K562 (cell line): ENCODE measurements around the gene ITGA7. TPM values are rescaled to one million over a fixed set of nuclear protein-coding genes. Genes with fewer than 3 reads are reported as not detected.

Experiments used
- BCL6 ChIP-seq: fragments of 250-450 bp; sonication (Bioruptor Pico); IDR thresholded peaks from 2 replicates; pipeline ENCODE4 v1.4.0; 2020
- MITF ChIP-seq: IDR thresholded peaks from 2 replicates; pipeline ENCODE4 v1.6.1; 2014; ENCODE audit warnings: antibody characterized with exemption
- POLR2A ChIP-seq: fragments of 450-650 bp; conservative IDR thresholded peaks from 2 replicates; pipeline ENCODE4 v1.6.1; 2016
- RB1 ChIP-seq: fragments of 450-650 bp; IDR thresholded peaks from 2 replicates; pipeline ENCODE4 v1.6.1; 2017; ENCODE audit warnings: low read depth, mild to moderate bottlenecking
- RUNX1 ChIP-seq: sonication (generic); IDR thresholded peaks from 2 replicates; pipeline ENCODE4 v1.6.1; 2016; ENCODE audit warnings: antibody characterized with exemption, low read depth
- ZEB2 ChIP-seq: fragments of 450-650 bp; IDR thresholded peaks from 2 replicates; pipeline ENCODE4 v1.6.1; 2016
- ZFP30 ChIP-seq: fragments of 250-450 bp; sonication (Bioruptor Pico); IDR thresholded peaks from 2 replicates; pipeline ENCODE4 v1.8.0; 2022; ENCODE audit warnings: moderate library complexity, mild to moderate bottlenecking, inconsistent platforms, borderline replicate concordance
- ZNF124 ChIP-seq: sonication (generic); formaldehyde crosslinking; IDR thresholded peaks from 2 replicates; pipeline ENCODE4 v1.8.1; 2022; ENCODE audit warnings: missing genetic modification reagents
- ZNF274 ChIP-seq: IDR thresholded peaks from 2 replicates; pipeline ENCODE4 v1.6.1; 2011; ENCODE audit warnings: low read depth, mild to moderate bottlenecking, low read length, moderate library complexity, borderline replicate concordance
- ZNF551 ChIP-seq: fragments of 250-450 bp; sonication (Bioruptor Pico); IDR thresholded peaks from 2 replicates; pipeline ENCODE4 v1.5.0; 2021; ENCODE audit warnings: mild to moderate bottlenecking, moderate library complexity
- polyA plus RNA-seq, 8 experiments: library from polyadenylated mRNA; depleted of rRNA in 4 of 8; stranded (reverse) in 5 of 8; unstranded in 3 of 8; fragments of >200 nt; fragmentation: Nextera tagmentation in 2 of 8; fragmentation: Illumina TruSeq in 1 of 8; extraction: Ambion mirVana in 2 of 8; extraction: Trizol in 1 of 8; gene quantifications; 2 replicates each; pipeline versions ENCODE4 v1.2.1 to v1.2.3, GENCODE V29; 2011 to 2014; ENCODE audit warnings: inconsistent platforms in 1 of 8, missing spikeins in 1 of 8
- total RNA-seq, 7 experiments: library from RNA; depleted of rRNA in 6 of 7; stranded (reverse); fragments of >200 nt in 6 of 7; fragmentation: Illumina TruSeq in 2 of 7; extraction: Trizol in 2 of 7; gene quantifications; 2 replicates each; pipeline versions ENCODE4 v1.2.1 to v1.2.3, GENCODE V29; 2011 to 2021; ENCODE audit warnings: low replicate concordance in 1 of 7
- TF ChIP-seq, protein P1 (sequence below): sonication (generic); formaldehyde crosslinking; IDR thresholded peaks from 2 replicates; pipeline ENCODE4 v1.8.0; 2022; ENCODE audit warnings: mild to moderate bottlenecking, missing genetic modification reagents

Gene ITGA7
- total and polyA plus RNA-seq, 9 of the 15 experiments (the other 6 are each of a cell fraction or from before 2014, with no cell fraction given): 0.11 to 2.3 (median 0.56) TPM; not detected in 1

- TF ChIP-seq, protein P1, sequence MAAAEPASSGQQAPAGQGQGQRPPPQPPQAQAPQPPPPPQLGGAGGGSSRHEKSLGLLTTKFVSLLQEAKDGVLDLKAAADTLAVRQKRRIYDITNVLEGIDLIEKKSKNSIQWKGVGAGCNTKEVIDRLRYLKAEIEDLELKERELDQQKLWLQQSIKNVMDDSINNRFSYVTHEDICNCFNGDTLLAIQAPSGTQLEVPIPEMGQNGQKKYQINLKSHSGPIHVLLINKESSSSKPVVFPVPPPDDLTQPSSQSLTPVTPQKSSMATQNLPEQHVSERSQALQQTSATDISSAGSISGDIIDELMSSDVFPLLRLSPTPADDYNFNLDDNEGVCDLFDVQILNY (CRISPR knock-in tag): no peak
- TF ChIP-seq ZNF124 (no peak), BCL6 (CRISPR knock-in tag) (no peak), ZNF274 (no peak), POLR2A (peak; percentile 77), ZEB2 (peak; percentile 68; the same call in 1 of the 2 replicates), ZFP30 (CRISPR knock-in tag) (no peak), ZNF551 (CRISPR knock-in tag) (no peak), RUNX1 (peak; percentile 74; the same call in 1 of the 2 replicates), RB1 (peak; percentile 82), MITF (peak; percentile 83; the same call in 1 of the 2 replicates)
- TF ChIP-seq, all 486 proteins: peak for 170
Observed at GRCh38 chr12:55715833-55716581, 8.3 kb upstream of the ITGA7 start, which contains the start of gene BLOC1S1 (continued).
